Trophoblast cell (in vitro differentiated cells and primary cell): Measurements from ENCODE around the gene F2RL1.

Experiments used
- DNase-seq, 2 donors: peaks; one replicate each; pipeline ENCODE4 v3.0.0-alpha.2; 2016
- H2AFZ ChIP-seq: 2 replicates; pipeline ENCODE4 v1.6.1; 2013; ENCODE audit warnings: low read length, moderate library complexity, mild to moderate bottlenecking; ENCODE audit not compliant: insufficient read depth, poor library complexity
- H2AK5ac ChIP-seq: 2 replicates; pipeline ENCODE4 v1.6.1; 2013; ENCODE audit warnings: mild to moderate bottlenecking, low read length
- H2BK120ac ChIP-seq: 2 replicates; pipeline ENCODE4 v1.6.1; 2013; ENCODE audit warnings: low read length, mild to moderate bottlenecking, moderate library complexity; ENCODE audit not compliant: insufficient read depth, poor library complexity
- H2BK12ac ChIP-seq: 2 replicates; pipeline ENCODE4 v1.6.1; 2013; ENCODE audit warnings: mild to moderate bottlenecking, low read length, moderate library complexity
- H2BK5ac ChIP-seq: 2 replicates; pipeline ENCODE4 v1.6.1; 2013; ENCODE audit warnings: low read length, low read depth, moderate library complexity, mild to moderate bottlenecking; ENCODE audit not compliant: poor library complexity
- H3K14ac ChIP-seq: 2 replicates; pipeline ENCODE4 v1.6.1; 2013; ENCODE audit warnings: mild to moderate bottlenecking, low read length
- H3K18ac ChIP-seq: 2 replicates; pipeline ENCODE4 v1.6.1; 2013; ENCODE audit warnings: mild to moderate bottlenecking, low read length
- H3K23ac ChIP-seq: 2 replicates; pipeline ENCODE4 v1.6.1; 2013; ENCODE audit warnings: low read length
- H3K27ac ChIP-seq: 2 replicates; pipeline ENCODE4 v1.5.1; 2013; ENCODE audit warnings: low read depth, mild to moderate bottlenecking, inconsistent platforms, low read length, moderate library complexity
- H3K27me3 ChIP-seq: 2 replicates; pipeline ENCODE4 v1.6.1; 2013; ENCODE audit warnings: inconsistent platforms, mild to moderate bottlenecking, low read length, moderate library complexity; ENCODE audit not compliant: insufficient read depth
- H3K36me3 ChIP-seq, 2 experiments: 1 replicate in 1 of 2; 2 replicates in 1 of 2; pipeline ENCODE4 v1.6.1; 2013; ENCODE audit warnings: low read length in 2 of 2, mild to moderate bottlenecking in 2 of 2, moderate library complexity in 1 of 2; ENCODE audit not compliant: insufficient read depth in 2 of 2, control insufficient read depth in 1 of 2
- H3K4ac ChIP-seq: 2 replicates; pipeline ENCODE4 v1.6.1; 2013; ENCODE audit warnings: low read depth, mild to moderate bottlenecking, low read length, moderate library complexity
- H3K4me1 ChIP-seq, 2 experiments: 1 replicate in 1 of 2; 2 replicates in 1 of 2; pipeline ENCODE4 v1.6.1; 2013; ENCODE audit warnings: low read length in 2 of 2, mild to moderate bottlenecking in 2 of 2, moderate library complexity in 1 of 2; ENCODE audit not compliant: insufficient read depth in 2 of 2, control insufficient read depth in 1 of 2
- H3K4me2 ChIP-seq: 2 replicates; pipeline ENCODE4 v1.6.1; 2013; ENCODE audit warnings: inconsistent platforms, mild to moderate bottlenecking, low read length, moderate library complexity
- H3K4me3 ChIP-seq: 2 replicates; pipeline ENCODE4 v1.5.1; 2013; ENCODE audit warnings: mild to moderate bottlenecking, low read depth, low read length, inconsistent platforms
- H3K79me1 ChIP-seq: one replicate; pipeline ENCODE4 v1.6.1; 2013; ENCODE audit warnings: low read length
- H3K79me2 ChIP-seq: 2 replicates; pipeline ENCODE4 v1.6.1; 2013; ENCODE audit warnings: low read length, mild to moderate bottlenecking; ENCODE audit not compliant: control insufficient read depth, insufficient read depth, poor library complexity
- H3K9ac ChIP-seq: 2 replicates; pipeline ENCODE4 v1.6.1; 2013; ENCODE audit warnings: mild to moderate bottlenecking, low read length
- H3K9me3 ChIP-seq: 2 replicates; pipeline ENCODE4 v1.6.1; 2013; ENCODE audit warnings: low read depth, mild to moderate bottlenecking, control low read depth, inconsistent platforms, low read length; ENCODE audit not compliant: insufficient read depth
- H4K12ac ChIP-seq: 2 replicates; pipeline ENCODE4 v1.6.1; 2013; ENCODE audit warnings: low read depth, mild to moderate bottlenecking, low read length, moderate library complexity
- H4K8ac ChIP-seq: 2 replicates; pipeline ENCODE4 v1.6.1; 2013; ENCODE audit warnings: low read depth, mild to moderate bottlenecking, low read length, moderate library complexity
- H4K91ac ChIP-seq: one replicate; pipeline ENCODE4 v1.6.1; 2013; ENCODE audit warnings: low read depth, mild to moderate bottlenecking, low read length, moderate library complexity
- WGBS: extraction: QIAGEN DNeasy Blood & Tissue Kit; methylation state at CpG from one replicate; pipeline ENCODE4 v1.1.7; 2013; ENCODE audit warnings: missing lambda C conversion rate; ENCODE audit not compliant: insufficient read length, insufficient coverage; ENCODE audit errors: extremely low coverage; 5-methylcytosine and 5-hydroxymethylcytosine counted together

F2RL1 gene

GRCh38 chr5:76836585-76836984 lies 17.8 kb downstream of the F2RL1 start:
- H3K36me3 ChIP-seq: no peaks in the 10 kb centered on the region
- no peak overlapping the region for H4K8ac ChIP-seq
- no peaks in the 10 kb centered on the region for H3K9me3 ChIP-seq
- no peaks in the 10 kb centered on the region for H3K27me3 ChIP-seq
- no peak for DNase-seq
- no peak overlapping the region for H2BK120ac ChIP-seq
- H3K18ac ChIP-seq: no peak overlapping the region
- H3K27ac ChIP-seq: no peak overlapping the region
- H4K12ac ChIP-seq: no peak overlapping the region
- H3K23ac ChIP-seq: no peak overlapping the region
- no peak overlapping the region for H2BK12ac ChIP-seq
- no peak overlapping the region for H2AK5ac ChIP-seq
- H4K91ac ChIP-seq: no peak overlapping the region
- no peak overlapping the region for H3K9ac ChIP-seq
- no peak overlapping the region for H2AFZ ChIP-seq
- H3K79me1 ChIP-seq: no peaks in the 10 kb centered on the region
- WGBS: no CpG with 5 or more reads among the region's 4 CpGs
- no peak overlapping the region for H3K4ac ChIP-seq
- no peak overlapping the region for H3K14ac ChIP-seq
- no peak overlapping the region for H3K4me2 ChIP-seq
- H3K4me1 ChIP-seq: peaks cover 2 to 4% of the 10 kb centered on the region in 2 experiments
- no peaks in the 10 kb centered on the region for H3K79me2 ChIP-seq
- H2BK5ac ChIP-seq: no peak overlapping the region
- no peak overlapping the region for H3K4me3 ChIP-seq

- H3K27ac ChIP-seq: no peak overlapping the region
- peaks cover 2 to 3% of the 10 kb centered on the region in 2 experiments for H3K4me1 ChIP-seq
- H4K8ac ChIP-seq: no peak overlapping the region
- H3K79me2 ChIP-seq: no peaks in the 10 kb centered on the region
- no peak overlapping the region for H3K4me3 ChIP-seq
- H2BK5ac ChIP-seq: no peak overlapping the region
- no peaks in the 10 kb centered on the region for H3K27me3 ChIP-seq
- no peak overlapping the region for H2BK120ac ChIP-seq
- no peak overlapping the region for H4K12ac ChIP-seq
- H3K18ac ChIP-seq: no peak overlapping the region
- no peaks in the 10 kb centered on the region for H3K36me3 ChIP-seq
- no peak overlapping the region for H2AK5ac ChIP-seq
- no peak overlapping the region for H3K23ac ChIP-seq
- H4K91ac ChIP-seq: no peak overlapping the region
- H3K4me2 ChIP-seq: no peak overlapping the region
- WGBS: no CpG with 5 or more reads among the region's 7 CpGs
- no peak overlapping the region for H2AFZ ChIP-seq
- no peak overlapping the region for H3K14ac ChIP-seq
- H3K9me3 ChIP-seq: no peaks in the 10 kb centered on the region
- no peak overlapping the region for H3K9ac ChIP-seq
- no peaks in the 10 kb centered on the region for H3K79me1 ChIP-seq
- DNase-seq: no peak
- no peak overlapping the region for H2BK12ac ChIP-seq
- H3K4ac ChIP-seq: no peak overlapping the region
These were observed 19.8 kb downstream of the F2RL1 start for GRCh38 chr5:76838481-76839261.

GRCh38 chr5:76841361-76841760 lies 22.5 kb downstream of the F2RL1 start:
- no peaks in the 10 kb centered on the region for H3K27me3 ChIP-seq
- H3K14ac ChIP-seq: no peak overlapping the region
- H2BK12ac ChIP-seq: no peak overlapping the region
- no peak overlapping the region for H3K4ac ChIP-seq
- H4K91ac ChIP-seq: no peak overlapping the region
- no peak overlapping the region for H3K23ac ChIP-seq
- no peaks in the 10 kb centered on the region for H3K79me1 ChIP-seq
- no peak overlapping the region for H4K8ac ChIP-seq
- H3K79me2 ChIP-seq: no peaks in the 10 kb centered on the region
- H2BK120ac ChIP-seq: no peak overlapping the region
- no peak overlapping the region for H4K12ac ChIP-seq
- no peak overlapping the region for H2BK5ac ChIP-seq
- H3K27ac ChIP-seq: no peak overlapping the region
- no peak overlapping the region for H3K4me2 ChIP-seq
- no peak overlapping the region for H3K9ac ChIP-seq
- no CpG with 5 or more reads among the region's 3 CpGs for WGBS
- no peak overlapping the region for H3K18ac ChIP-seq
- H2AK5ac ChIP-seq: no peak overlapping the region
- H3K4me3 ChIP-seq: no peak overlapping the region
- no peaks in the 10 kb centered on the region for H3K36me3 ChIP-seq
- H3K4me1 ChIP-seq: peaks cover 2 to 3% of the 10 kb centered on the region in 2 experiments
- H2AFZ ChIP-seq: no peak overlapping the region
- H3K9me3 ChIP-seq: peaks cover 1% of the 10 kb centered on the region
- no peak for DNase-seq

- Histone ChIP-seq H3K4ac (no peak overlapping the region), H4K12ac (no peak overlapping the region), H3K27me3 (no peaks in the 10 kb centered on the region), H2BK5ac (no peak overlapping the region), H2BK12ac (no peak overlapping the region), H3K4me2 (no peak overlapping the region), H3K23ac (no peak overlapping the region), H3K9me3 (peaks cover 1% of the 10 kb centered on the region), H3K9ac (no peak overlapping the region), H2AFZ (no peak overlapping the region), H4K8ac (no peak overlapping the region), H3K36me3 (no peaks in the 10 kb centered on the region), H3K27ac (no peak overlapping the region), H2BK120ac (no peak overlapping the region), H3K18ac (no peak overlapping the region), H2AK5ac (no peak overlapping the region), H3K79me2 (no peaks in the 10 kb centered on the region), H4K91ac (no peak overlapping the region), H3K79me1 (peaks cover 2% of the 10 kb centered on the region), H3K14ac (no peak overlapping the region), H3K4me3 (no peak overlapping the region), H3K4me1 (peaks cover 6 to 7% of the 10 kb centered on the region in 2 experiments)
- DNase-seq: no peak
- WGBS: no CpG with 5 or more reads among the region's 3 CpGs
These were observed 27.1 kb downstream of the F2RL1 start for GRCh38 chr5:76845890-76846289.
